ENCODE results near the gene ATF7. TPM values are rescaled to one million over a fixed set of nuclear protein-coding genes. Genes with fewer than 3 reads are reported as not detected.
"Not testable (repeated sequence)": the region's sequence is repeated elsewhere in the genome, so short reads cannot be mapped to it uniquely, and the experiment has no call there.

The ATF7 gene
- total RNA-seq, 4 donors from 2014 or later, result 14.2 to 29.7 (median 26.8) TPM

DNA sequence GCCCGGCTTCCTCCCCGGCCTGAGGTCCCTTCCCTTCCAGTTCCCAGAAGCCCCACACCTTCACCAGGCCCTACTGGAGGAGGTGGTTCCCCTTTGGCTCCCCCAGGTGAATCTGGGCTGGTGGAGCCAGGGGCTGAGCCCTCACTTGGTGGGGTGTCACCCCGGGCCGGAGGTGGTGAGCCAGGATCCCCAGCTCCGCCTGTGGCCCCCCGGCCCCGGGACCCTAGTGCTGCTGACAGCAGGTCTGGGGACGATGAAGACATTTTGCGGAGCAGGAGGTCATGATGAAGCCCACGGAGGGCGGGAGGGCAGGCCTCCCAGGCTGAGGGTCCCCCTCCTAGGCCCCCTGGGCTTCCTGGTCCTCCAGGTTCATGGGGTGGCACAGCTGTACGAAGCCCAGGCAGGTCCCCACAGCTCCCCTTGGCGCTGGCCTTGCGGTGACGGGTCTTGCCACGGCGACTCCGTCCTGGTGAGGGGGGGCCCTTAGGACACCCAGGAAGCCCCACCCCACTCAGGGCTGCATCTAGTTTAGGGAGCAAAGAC is 143.5 kb downstream of the ATF7 start:
- in situ Hi-C loops (cut with MboI; ENCODE audit: low pct_ligation_motif_present in 1 of 4, low pct_unique_long_range_greater_than_20kb in 1 of 4, low sequenced_read_pairs in 3 of 4), result no loop called here
- H3K27ac ChIP-seq, result peak overlapping the region in 2 of 4 donors; percentile 44 to 56
- peaks cover 0 to 34% (median 13%) of the 10 kb centered on the region in 4 donors for H3K36me3 ChIP-seq

DNA sequence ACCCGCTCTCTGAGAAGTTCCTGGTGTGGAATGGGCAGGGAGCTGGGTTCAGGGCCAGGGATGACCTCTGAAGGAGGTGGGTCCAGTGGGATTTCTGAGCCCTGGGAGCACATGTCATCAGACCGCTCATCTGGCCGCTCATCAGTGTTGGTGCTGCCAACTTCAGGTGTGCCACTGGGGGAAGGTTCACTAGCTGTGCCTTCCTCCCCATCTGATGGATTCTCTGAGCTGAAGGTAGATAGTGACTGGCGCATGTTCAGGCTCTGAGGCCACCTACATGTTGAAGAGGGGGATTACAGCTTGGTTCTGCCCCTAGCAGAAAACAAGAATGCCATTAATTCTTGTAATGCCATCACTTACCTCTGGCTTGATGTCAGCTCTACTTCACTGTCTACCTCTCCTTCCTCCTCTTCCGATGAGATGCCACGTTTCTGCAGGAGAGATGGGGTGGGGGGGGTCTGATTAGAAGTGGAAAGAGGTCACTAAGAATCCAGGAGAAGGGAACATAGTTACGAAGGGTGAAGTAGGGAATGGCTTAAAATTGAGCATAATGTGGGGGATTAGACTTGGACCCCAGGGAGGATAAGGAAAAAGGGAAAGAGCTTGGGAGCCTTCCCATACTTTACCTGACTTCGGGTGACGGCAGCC is 144.1 kb downstream of the ATF7 start:
- intact Hi-C loops (cut with DNase I; ENCODE audit: low total_unique reads), result no loop called here
- H3K4me3 ChIP-seq, result no peak overlapping the region
- peak in 1 of 3 donors; percentile 1 for TF ChIP-seq POLR2AphosphoS5 (IDR thresholded peaks at IDR 0.05)
- TF ChIP-seq, protein P1, sequence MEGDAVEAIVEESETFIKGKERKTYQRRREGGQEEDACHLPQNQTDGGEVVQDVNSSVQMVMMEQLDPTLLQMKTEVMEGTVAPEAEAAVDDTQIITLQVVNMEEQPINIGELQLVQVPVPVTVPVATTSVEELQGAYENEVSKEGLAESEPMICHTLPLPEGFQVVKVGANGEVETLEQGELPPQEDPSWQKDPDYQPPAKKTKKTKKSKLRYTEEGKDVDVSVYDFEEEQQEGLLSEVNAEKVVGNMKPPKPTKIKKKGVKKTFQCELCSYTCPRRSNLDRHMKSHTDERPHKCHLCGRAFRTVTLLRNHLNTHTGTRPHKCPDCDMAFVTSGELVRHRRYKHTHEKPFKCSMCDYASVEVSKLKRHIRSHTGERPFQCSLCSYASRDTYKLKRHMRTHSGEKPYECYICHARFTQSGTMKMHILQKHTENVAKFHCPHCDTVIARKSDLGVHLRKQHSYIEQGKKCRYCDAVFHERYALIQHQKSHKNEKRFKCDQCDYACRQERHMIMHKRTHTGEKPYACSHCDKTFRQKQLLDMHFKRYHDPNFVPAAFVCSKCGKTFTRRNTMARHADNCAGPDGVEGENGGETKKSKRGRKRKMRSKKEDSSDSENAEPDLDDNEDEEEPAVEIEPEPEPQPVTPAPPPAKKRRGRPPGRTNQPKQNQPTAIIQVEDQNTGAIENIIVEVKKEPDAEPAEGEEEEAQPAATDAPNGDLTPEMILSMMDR (IDR thresholded peaks at IDR 0.05), result no peak
- no peak for TF ChIP-seq EP300 (IDR thresholded peaks at IDR 0.05; ENCODE audit: low read depth)
- no peaks in the 10 kb centered on the region for H3K27me3 ChIP-seq
- no peak for DNase-seq
- in situ Hi-C loops (cut with MboI; ENCODE audit: low pct_ligation_motif_present in 1 of 4, low pct_unique_long_range_greater_than_20kb in 1 of 4, low sequenced_read_pairs in 3 of 4), result no loop called here
- H3K9me3 ChIP-seq, result no peaks in the 10 kb centered on the region
- peaks cover 0 to 37% (median 15%) of the 10 kb centered on the region in 4 donors for H3K36me3 ChIP-seq
- H3K27ac ChIP-seq, result no peak overlapping the region
- peaks cover 0 to 12% (median 9%) of the 10 kb centered on the region in 4 donors for H3K4me1 ChIP-seq
- WGBS, 2 donors (ENCODE audit: low coverage in 1 of 2), result 78 to 97% methylated on average over 5 to 9 of the region's 9 CpGs

More for the DNA sequence above, 143.5 kb downstream of the ATF7 start:
- Histone ChIP-seq H3K4me1 (peaks cover 0 to 12% (median 9%) of the 10 kb centered on the region in 4 donors), H3K4me3 (no peak overlapping the region), H3K9me3 (no peaks in the 10 kb centered on the region), H3K27me3 (no peaks in the 10 kb centered on the region)
- 60 to 88% methylated on average over 1 to 18 of the region's 18 CpGs for WGBS, 2 donors (ENCODE audit: low coverage in 1 of 2)
- TF ChIP-seq EP300 (IDR thresholded peaks at IDR 0.05; ENCODE audit: low read depth) (no peak), POLR2AphosphoS5 (IDR thresholded peaks at IDR 0.05) (peak in 1 of 3 donors; percentile 7)
- DNase-seq, result no peak
- intact Hi-C loops (cut with DNase I; ENCODE audit: low total_unique reads), result no loop called here

DNA sequence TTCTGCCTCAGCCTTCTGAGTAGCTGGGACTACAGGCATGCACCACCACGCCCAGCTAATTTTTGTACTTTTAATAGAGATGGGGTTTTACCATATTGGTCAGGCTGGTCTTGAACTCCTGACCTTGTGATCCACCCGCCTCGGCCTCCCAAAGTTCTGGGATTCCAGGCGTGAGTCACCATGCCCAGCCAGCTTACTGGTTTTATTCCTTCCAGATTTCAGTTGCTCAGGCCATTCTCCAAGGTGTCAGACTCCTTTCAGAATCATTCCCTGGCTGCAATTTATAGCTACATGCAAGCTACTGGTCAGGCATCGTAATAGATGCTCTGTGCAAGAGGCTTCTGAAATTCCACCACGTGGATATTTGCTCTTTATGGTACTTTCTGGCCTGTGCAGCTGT is 144.7 kb downstream of the ATF7 start:
- DNase-seq, H3K27me3 ChIP-seq: not testable (repeated sequence)

DNA sequence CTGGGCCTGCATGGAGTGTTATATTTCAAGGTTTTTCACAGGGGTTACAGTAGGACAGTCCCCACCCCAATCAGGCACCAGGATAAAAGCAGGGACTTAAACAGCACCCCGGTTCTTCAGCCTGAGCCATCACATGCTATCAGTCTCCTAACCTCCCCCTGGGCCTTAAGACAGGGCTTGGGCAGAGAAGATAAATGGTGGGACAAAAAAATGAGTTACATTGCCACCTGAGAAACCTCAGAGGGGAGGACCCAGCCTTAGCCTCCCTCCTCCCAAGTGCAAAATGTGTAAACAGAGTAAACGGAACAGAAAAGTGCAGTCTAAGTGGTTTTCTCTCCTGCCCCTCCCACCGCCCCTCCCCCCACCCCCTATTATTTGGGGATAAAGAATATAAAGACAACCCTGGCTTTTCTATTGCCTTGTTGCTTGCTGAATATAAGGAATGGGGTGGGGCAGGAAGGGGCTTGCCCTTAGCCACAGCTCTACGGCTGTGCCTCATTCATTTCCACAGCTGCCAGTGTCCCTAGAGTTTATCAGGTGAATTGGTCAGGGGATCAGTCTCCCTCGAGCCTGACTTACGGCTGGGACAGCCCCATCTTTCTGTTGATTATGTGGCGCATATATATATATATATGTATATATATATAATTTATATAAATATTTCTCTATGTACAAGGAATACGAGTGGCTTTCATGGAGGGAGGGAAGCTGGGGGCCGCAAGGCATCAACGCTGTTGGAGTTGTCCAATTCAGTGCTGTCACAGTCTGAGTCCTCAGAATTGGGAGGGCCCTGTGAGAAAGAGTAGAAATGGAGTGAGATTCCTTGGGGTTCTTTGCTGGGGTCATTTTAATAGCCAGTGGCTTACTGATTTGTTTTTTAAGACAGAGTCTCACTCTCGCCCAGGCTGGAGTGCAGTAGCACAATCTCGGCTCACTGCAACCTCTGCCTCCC is 145.4 kb downstream of the ATF7 start:
- Histone ChIP-seq H3K27ac (no peak overlapping the region), H3K36me3 (peaks cover 0 to 50% (median 24%) of the 10 kb centered on the region in 4 donors), H3K27me3 (no peaks in the 10 kb centered on the region), H3K9me3 (no peaks in the 10 kb centered on the region), H3K4me1 (peaks cover 0 to 12% (median 9%) of the 10 kb centered on the region in 4 donors), H3K4me3 (no peak overlapping the region)
- TF ChIP-seq, protein P1 (IDR thresholded peaks at IDR 0.05), result no peak
- TF ChIP-seq POLR2AphosphoS5 (IDR thresholded peaks at IDR 0.05) (no peak), EP300 (IDR thresholded peaks at IDR 0.05; ENCODE audit: low read depth) (no peak), POLR2A (IDR thresholded peaks at IDR 0.05) (no peak)
- no peak for DNase-seq
- intact Hi-C loops (cut with DNase I; ENCODE audit: low total_unique reads) (no loop called here), in situ Hi-C loops (cut with MboI; ENCODE audit: low pct_ligation_motif_present in 1 of 4, low pct_unique_long_range_greater_than_20kb in 1 of 4, low sequenced_read_pairs in 3 of 4) (no loop called here)
- 68 to 72% methylated on average over 7 to 12 of the region's 12 CpGs for WGBS, 2 donors (ENCODE audit: low coverage in 1 of 2)

More for the DNA sequence above, 144.7 kb downstream of the ATF7 start:
- 48 to 64% methylated on average over 2 to 6 of the region's 6 CpGs for WGBS, 2 donors (ENCODE audit: low coverage in 1 of 2)
- intact Hi-C loops (cut with DNase I; ENCODE audit: low total_unique reads); H3K4me3 ChIP-seq; H3K27ac ChIP-seq; in situ Hi-C loops (cut with MboI; ENCODE audit: low pct_ligation_motif_present in 1 of 4, low pct_unique_long_range_greater_than_20kb in 1 of 4, low sequenced_read_pairs in 3 of 4); H3K9me3 ChIP-seq: not testable (repeated sequence)
- H3K4me1 ChIP-seq, result peaks cover 0 to 12% (median 9%) of the 10 kb centered on the region in 4 donors
- H3K36me3 ChIP-seq, result peaks cover 0 to 43% (median 18%) of the 10 kb centered on the region in 4 donors

DNA sequence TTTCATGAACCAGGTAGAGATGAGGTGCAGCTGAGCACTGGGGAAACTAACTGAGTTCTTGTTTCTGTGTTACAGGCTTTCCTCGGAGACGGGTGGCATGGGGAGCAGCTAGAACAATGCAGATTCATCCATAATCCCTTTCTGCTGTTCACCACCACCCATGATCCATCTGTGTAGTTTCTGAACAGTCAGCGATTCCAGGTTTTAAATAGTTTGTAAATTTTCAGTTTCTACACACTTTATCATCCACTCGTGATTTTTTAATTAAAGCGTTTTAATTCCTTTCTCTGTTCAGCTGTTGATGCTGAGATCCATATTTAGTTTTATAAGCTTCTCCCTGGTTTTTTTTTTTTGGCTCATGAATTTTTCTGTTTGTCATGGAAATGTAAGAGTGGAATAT is 146.9 kb downstream of the ATF7 start:
- DNase-seq, result no peak
- peaks cover 0 to 64% (median 30%) of the 10 kb centered on the region in 4 donors for H3K36me3 ChIP-seq
- in situ Hi-C loops (cut with MboI; ENCODE audit: low pct_ligation_motif_present in 1 of 4, low pct_unique_long_range_greater_than_20kb in 1 of 4, low sequenced_read_pairs in 3 of 4), result no loop called here
- H3K4me3 ChIP-seq, result no peak overlapping the region
- no peak for TF ChIP-seq POLR2AphosphoS5 (IDR thresholded peaks at IDR 0.05)
- TF ChIP-seq EP300 (IDR thresholded peaks at IDR 0.05; ENCODE audit: low read depth), result no peak
- no peak for TF ChIP-seq POLR2A (IDR thresholded peaks at IDR 0.05)
- TF ChIP-seq, protein P1 (IDR thresholded peaks at IDR 0.05), result no peak
- 78 to 93% methylated on average over 4 to 5 of the region's 5 CpGs for WGBS, 2 donors (ENCODE audit: low coverage in 1 of 2)
- no peaks in the 10 kb centered on the region for H3K9me3 ChIP-seq
- intact Hi-C loops (cut with DNase I; ENCODE audit: low total_unique reads), result no loop called here
- peaks cover 0 to 21% (median 12%) of the 10 kb centered on the region in 4 donors for H3K4me1 ChIP-seq
- H3K27ac ChIP-seq, result peak overlapping the region in 1 of 4 donors; percentile 36
- H3K27me3 ChIP-seq, result no peaks in the 10 kb centered on the region
